GM21576 (cell line): Measurements from ENCODE around the gene PXDC1.
"Not testable (repeated sequence)": the region's sequence is repeated elsewhere in the genome, so short reads cannot be mapped to it uniquely, and the experiment has no call there.

Experiments used
- ATAC-seq: cut with Tn5 transposase; IDR thresholded peaks from one replicate; pipeline ENCODE4 v1.9.1; 2021; ENCODE audit warnings: mild to moderate bottlenecking, moderate library complexity; ENCODE audit not compliant: unreplicated experiment

PXDC1 gene

DNA sequence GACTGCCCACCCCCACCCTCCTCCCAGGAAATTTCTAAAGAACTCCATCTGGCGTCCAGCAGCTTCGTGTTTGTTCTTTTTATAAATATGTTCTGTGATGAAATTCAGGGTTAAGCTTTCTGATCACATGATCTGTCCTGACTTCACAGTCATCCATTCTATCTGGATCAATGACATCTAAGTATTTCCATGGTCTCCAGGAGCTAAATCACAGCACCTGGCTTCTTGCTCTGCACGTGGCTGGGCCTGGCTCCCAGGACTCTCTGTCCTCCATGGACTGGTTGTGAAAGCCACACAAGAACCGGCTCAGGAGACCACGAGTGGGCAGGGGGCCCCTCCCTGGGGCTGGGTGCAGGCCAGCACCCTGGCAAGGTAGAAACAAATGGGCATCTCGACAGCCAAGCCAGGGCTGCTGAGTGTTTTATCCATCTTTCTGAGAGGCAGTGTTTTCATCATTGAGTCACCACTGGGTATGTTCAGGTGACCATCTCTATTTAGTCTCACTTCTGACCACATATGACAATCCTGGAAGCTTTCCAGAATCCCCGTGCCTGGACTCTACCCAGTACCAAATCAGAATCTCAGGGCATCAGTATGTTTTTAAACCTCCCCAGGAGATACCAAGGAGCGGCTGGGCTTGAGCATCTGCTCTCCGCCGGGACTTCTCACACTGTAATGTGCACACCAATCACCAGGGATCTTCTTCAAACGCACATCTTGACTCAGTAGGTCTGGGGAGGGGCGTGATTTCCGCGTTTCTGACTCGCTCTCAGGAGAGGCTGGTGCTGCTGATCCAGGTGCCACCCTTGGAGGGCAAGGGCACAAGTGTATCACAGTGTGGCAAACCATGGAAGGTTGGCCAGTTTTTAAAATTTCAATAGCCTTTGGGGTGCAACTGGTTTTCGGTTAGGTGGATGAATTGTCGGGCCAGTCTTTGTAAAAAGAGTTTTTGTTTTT lies 31.6 kb upstream of the PXDC1 start:
- no peak for ATAC-seq

DNA sequence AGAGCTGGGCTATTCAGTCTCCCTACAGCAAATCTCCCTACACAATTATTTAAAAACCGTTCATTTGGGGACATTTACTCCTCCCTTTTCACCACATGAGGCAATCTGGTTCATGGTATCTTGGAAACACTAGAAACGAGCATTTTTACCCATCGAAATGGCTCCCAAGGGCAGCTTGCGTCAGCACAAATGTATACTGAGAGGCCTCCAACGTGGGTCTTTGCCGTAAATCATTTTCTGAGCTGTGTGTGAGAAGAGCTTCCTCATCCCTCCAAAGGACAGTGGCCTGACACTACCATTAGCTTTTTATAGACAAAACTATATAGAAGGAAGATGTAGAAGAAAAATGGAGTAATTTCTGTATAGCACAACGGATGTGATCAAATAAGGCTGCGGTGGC lies 30.0 kb upstream of the PXDC1 start:
- no peak for ATAC-seq

DNA sequence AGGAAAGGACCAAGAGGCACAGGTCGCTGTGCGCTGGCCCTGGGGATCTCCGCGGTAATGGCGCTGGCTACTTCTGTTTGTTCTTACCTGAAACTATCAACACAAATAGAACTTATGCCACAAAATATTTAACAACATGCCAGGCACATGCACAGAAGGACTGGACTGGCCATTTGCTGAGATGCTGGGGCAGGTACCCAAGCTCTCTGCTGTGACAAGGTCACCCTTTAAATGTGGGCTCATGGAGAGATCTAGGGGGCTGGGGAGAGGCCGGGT lies 28.0 kb upstream of the PXDC1 start:
- no peak for ATAC-seq

DNA sequence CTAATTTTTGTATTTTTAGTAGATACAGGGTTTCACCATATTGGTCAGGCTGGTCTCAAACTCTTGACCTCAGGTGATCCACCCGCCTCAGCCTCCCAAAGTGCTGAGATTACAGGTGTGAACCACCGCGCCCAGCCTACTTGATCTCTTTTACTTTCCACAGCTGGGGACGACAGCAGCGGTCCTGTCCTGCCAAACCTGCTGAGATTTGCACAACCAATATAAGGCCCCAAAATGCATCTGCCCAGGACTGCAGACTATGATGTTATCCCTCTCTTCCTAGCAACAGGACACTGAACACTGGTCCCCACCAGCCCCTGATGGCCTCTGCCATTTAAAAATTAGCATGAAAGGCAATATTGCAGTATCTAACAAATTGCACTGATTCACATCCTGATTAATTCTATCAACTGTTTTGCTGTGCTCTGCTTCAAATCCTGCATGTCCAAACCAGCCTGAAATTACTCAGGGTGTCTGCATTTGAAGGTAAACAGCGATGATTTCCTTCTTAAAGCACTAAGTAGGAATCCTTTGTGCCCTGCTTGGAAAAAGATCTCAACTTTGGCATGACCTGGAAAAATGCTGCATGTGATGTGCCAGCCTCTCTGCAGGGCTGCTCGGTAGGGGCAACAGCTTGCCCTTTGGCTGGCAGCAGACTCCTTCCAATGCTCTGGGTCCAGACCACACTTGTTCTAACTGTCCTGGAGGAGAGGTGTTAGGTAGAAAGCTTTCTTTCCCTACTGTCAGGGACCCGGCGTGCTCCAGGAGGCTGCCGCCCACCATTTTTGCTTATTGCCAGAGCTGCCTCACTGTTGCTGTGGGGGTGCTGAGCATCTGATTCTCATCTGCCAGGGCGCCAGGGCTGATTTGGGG lies 27.4 kb upstream of the PXDC1 start:
- ATAC-seq = no peak

DNA sequence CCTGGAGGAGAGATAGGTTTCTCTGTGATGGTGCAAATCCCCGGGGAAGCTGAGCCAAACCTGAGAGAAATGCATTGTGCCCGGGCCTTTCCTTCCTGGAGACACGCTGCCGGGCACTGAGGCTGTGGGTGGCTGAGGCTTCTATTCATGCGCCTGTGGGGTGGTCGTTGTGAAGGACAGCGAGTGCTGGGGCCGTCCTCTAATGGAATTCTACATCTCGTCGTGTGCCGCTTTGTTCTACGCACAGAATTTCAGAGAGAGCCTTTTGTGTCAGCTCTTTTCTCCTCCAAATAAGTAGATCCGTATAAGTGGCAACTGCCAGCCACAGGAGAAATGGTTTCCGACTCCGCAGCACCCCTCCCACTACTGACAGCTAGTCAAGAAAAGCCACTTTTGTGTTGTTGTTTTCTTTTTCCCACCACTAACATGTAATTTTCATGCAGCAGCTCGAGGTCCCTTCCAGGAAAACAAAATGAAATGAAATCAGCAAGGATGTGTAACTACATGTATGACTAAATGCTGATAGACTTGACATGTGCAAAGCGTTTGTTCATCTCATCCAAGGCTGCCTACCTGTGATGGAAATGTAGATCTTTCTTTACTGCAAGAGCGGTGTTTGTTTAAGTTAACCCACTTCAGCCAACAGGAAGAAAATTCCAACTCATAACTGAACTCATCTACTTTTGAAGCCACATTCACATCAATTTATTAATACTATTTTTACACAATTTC lies 26.4 kb upstream of the PXDC1 start:
- ATAC-seq = no peak

DNA sequence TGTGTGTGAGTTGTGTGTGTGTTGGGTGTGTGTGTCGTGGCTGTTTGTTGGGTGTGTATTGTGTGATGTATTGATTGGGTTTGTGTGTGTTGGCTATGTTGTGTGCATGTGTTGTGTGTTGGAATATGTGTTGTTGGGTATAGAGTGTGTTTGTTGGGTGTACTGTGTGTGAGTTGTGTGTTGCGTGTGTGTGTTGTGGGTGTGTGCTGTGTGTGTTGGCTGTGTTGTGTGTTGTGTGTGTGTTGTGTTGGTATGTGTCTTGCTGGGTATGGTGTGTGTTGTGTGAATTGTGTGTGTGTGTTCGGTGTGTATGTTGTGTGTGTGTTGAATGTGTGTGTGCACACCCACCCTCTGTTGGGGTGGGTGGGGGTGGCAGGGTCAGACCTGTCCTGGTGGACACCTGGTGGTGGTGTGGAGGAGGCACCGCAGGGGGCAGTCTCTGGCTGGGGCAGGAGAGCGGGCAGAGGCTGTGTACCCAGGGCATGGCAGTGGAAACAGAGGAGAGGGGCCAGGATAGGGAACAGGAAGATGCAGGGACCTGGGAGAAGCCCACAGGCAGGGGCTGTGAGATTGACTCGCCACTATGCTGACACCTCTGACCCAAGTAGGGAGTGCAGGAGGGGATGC lies 25.5 kb upstream of the PXDC1 start:
- no peak for ATAC-seq

DNA sequence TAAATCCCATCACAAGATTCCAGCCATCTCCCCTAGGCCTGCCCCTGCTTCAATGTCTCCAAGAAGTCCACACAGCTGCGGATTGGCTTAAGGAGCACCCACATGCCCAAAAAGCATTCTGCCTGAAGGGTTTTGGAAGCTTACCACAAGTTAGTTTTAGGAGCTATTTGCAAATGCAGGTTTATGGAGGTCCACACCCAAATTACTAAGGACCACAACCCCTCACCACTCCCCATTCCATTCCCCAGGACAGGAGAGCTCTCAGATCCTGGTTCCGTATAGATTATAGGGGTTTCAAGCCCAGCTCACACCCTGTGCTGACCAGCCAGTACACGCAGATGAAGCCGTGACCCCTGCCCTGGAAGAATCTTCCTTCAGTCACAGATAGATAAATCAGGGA lies 24.3 kb upstream of the PXDC1 start:
- no peak for ATAC-seq

DNA sequence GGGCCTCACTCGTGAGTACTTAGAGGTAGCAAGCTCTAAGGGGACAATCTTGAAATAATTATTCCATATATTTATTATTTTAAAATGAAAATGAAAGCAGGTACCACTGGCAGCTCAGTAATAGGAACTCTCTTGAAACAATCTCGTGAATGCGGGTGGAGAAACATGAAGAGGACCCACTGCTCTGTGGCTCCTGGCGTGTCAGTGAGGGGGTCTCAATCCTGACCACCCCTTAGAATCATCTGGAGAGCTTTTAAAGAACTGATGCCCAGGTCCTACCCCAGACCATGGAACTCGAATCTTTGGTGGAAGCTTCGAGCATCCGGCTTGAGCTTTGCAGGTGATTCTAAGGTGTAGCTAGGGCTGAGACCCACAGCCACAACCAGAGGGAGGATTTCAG lies 23.9 kb upstream of the PXDC1 start:
- no peak for ATAC-seq

DNA sequence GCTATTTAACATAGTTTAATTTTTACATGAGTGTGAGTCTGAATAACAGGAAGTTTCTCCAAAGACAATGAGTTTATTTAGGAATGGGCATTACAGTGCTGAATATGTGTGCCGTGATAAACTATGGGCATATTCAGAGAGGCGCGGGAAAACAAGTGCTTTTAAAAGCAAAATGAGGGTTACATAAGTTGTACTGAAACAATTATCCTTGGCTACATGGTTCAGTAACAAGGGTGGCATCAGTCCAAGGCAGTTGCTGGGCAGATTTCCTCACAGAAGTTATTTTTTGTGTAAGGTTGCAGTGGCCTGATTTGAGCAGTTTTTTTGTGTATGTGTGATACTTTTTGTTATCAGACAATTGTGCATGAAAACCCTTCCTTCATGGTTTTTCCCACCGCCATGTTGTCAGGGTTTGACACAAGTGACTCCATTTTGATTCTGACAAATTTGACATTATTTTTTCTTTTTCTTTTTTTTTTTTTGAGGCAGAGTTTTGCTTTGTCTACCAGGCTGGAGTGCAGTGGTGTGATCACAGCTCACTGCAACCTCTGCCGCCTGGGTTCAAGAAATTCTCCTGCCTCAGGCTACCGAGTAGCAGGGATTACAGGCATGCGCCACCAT lies 22.3 kb upstream of the PXDC1 start:
- no peak for ATAC-seq

DNA sequence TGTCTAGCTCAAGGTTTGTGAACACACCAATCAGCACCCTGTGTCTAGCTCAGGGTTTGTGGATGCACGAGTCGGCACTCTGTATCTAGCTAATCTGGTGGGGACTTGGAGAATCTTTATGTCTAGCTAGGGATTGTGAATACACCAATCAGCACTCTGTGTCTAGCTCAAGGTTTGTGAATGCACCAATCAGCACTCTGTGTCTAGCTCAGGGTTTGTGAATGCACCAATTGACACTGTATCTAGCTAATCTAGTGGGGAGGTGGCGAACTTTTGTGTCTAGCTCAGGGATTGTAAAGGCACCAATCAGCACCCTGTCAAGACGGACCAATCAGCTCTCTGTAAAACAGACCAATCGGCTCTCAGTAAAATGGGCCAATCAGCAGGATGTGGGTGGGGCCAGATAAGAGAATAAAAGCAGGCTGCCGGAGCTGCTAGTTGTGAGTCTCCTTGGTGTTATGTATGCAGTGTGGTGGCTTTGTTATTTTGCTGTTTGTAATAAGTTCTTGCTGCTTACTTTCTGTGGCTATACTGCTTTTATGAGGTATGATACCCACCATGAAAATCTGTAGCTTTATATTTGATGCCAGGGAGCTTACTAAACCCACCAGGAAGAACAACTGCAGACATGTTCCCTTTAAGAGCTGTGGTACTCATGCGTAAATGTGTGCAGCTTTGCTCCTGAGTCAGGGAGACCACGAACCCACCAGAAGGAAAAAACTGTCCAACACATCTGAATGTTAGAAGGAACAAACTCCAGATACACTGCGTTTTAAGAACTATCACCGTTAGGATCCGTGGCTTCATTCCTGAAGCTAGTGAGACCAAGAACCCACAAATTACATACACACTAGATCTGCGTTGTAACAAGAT lies 20.9 kb upstream of the PXDC1 start:
- ATAC-seq = not testable (repeated sequence)

DNA sequence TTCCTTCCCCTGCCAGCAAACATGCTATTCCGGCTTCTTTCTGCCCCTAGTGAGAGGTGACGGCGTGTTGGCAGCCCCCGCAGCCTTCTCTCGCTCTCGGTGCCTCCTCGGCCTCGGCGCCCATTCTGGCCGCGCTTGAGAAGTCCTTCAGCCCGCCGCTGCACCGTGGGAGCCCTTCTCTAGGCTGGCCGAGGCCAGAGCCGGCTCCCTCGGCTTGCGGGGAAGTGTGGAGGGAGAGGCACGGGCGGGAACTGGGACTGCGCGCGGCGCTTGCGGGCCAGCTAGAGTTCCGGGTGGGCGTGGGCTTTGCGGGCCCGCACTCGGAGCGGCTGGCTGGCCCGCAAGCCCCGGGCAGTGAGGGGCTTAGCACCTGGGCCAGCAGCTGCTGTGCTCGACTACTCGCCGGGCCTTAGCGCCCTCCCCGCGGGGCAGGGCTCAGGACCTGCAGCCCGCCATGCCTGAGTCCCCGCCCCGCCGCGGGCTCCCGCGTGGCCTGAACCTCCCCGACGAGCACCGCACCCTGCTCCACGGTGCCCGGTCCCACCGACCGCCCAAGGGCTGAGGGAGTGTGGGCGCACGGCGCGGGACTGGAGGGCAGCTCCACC lies 20.0 kb upstream of the PXDC1 start:
- ATAC-seq = no peak

DNA sequence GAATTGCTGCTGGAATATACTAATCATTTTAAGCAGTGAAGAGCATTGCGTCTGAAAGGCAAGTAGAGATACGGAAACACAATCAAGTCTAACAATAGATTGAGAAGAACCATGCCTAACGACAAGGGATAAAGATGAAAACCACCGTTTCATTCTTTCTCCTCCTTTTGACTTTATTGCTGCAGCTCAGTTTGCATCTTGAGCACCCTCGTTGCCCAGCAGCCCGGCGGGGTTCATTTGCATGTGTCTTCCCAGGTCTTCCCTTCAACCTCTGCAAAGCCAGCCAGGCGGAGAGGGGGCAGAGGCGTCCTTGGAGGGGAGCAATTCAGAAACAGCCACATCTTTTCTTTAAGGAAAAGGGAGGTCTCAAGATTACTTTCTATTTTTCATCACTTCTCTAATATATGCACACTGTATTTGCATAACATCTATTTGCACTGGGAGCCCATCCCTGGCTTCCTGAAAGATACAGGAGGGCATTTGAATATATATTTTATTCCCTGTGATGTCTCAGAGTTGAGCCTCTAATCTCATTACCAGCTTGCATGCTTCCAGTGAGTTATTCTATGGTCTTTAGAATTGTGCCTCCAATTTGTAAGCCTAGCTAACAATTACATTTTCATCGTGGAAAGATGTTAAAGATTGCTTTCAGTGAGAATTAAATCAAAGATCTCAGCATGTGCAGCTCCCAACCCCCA lies 18.7 kb upstream of the PXDC1 start:
- no peak for ATAC-seq

DNA sequence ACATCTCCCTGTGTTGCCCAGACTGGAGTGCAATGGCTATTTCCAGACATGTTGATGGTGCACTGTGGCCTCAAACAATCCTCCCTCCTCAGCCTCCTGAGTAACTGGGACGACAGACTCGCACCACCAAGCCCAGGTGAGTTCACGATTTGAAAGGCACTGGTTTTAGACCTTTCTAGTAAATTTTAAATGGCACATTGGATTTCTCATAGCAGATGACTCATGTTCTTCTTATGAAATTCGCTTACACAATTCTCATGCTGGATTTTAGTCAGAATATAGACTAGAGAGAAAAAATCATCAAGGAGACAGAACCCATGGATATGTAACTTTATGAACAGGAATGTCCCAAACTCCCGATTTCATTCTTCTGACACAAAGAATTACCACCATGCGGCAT lies 18.1 kb upstream of the PXDC1 start:
- ATAC-seq = no peak

DNA sequence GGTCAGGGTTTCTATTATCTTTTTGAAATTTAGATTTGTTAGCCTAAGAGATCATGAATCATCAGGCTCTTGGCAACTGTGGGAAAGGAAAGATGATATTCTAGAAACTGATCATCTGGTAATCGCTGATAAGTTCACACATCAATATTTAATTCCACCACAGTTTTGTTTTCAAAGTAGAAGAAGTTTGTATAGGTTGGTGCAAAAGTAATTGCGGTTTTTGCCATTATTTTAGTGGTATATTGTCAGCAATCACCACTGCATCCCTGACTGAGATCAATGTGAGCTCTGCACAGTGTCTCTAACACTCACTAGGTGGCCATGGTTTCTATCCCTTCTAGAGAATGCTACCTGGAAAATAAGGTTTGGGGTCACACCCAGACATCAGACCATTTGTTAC lies 17.0 kb upstream of the PXDC1 start:
- ATAC-seq = no peak

DNA sequence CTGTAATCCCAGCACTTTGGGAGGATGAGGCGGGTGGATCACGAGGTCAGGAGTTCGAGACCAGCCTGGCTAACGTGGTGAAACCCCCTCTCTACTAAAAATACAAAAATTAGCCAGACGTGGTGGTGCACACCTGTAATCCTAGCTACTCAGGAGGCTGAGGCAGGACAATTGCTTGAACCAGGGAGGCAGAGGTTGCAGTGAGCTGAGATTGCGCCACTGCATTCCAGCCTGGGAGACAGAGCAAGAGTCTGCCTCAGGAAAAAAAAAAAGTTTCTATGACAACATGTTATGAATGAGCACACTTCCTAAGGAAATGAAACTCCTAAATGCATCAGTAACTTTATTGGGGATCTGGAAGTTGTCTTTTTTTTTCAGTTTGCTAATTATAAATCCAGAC lies 16.0 kb upstream of the PXDC1 start:
- ATAC-seq = not testable (repeated sequence)

DNA sequence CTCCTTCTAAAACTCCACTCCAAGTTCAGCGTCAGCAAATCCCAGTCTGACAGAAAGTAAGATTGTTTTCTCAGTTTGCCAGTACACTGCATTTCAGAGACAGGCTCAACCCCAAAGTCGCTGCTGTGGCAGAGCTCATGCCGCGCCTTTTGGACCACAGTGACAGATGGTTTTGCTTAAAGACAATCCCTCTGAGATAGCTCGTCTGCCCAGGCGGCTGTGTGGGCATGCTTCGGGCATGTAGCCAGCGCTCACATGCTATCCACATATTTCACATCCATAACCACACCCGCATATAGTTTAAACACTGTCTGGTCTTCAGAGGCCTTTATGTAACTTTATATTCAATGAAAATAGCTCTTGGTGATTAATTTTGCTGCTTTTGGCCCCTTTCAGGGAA lies 14.7 kb upstream of the PXDC1 start:
- ATAC-seq = no peak

DNA sequence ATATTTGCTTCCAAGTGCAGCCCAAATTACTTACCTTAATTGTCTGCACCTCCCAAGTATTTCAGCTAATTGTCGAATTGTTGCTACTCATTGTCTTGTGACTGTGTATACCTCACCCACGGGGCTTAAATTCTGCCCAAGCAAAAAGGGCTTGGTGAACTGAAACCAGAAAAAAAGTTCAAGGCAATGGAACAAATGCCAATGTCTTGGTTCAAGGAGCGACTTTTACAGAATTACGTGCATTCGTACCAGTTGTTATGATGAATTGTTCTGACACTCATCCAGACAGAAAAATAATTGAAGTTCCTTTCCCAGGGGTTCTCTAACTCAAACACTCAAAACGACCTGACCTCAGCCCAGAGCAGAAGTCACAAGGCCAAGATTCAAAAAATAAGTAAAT lies 13.9 kb upstream of the PXDC1 start:
- no peak for ATAC-seq

DNA sequence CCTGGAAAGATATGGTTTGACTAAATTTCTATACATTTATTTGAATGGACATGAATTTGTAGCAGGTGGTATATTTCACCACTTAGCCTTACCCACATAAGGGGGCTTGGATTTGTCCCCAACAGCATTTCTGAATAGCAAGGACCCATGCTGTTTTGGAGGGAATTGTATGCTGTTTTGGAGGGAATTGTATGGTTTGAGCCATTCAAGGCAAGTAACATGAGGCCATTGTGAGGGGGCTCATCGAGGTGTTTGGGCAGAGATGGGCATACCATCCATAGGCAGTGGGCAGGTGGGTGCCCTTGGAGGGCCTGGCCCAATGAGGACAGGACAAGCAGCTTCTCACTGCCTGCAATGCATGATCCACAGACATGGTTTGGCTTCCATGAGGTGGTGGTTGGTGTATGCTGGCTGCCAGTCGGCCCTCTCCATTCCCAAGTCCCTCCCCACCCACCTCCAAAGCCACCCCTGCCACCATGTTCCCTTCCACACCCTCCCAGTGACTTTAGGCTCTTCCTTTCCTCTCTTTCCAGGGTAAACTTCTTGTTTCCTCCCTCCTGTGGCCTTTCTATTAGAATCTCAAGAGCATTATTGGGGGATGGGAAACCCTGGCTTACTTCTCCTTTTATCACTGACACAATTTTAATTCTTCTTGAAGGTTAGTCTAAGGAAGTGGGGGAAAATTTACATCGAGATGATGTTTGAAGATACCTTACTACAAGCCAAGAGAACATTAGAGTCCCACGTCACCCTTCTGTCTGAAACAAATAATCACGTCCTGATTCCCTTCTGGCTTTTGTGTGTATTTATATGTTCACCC lies 13.2 kb upstream of the PXDC1 start:
- no peak for ATAC-seq
